Endothelial cell of umbilical vein (primary cell): ENCODE results near the gene CD63. TPM values are rescaled to one million over a fixed set of nuclear protein-coding genes. Genes with fewer than 3 reads are reported as not detected.

ENCODE experiments used
- BruUV-seq: library from RNA; stranded (reverse); fragments of 400-500 nt; replicated peaks from 2 replicates; lab custom pipeline; 2021; lab: Mats Ljungman, UMichigan
- CTCF ChIA-PET: fragments of 300-600, 350-600 bp; sonication (Branson Sonifier 250); formaldehyde crosslinking; loops from one replicate; lab custom pipeline; 2021; ENCODE audit warnings: antibody characterized with exemption, inconsistent platforms; lab: Charles Lee
- POLR2A ChIA-PET: fragments of 300-600, 350-600 bp; sonication (Branson Sonifier 250); formaldehyde crosslinking; loops from one replicate; lab custom pipeline; 2021; ENCODE audit warnings: antibody characterized with exemption, inconsistent platforms; lab: Charles Lee
- DNase-seq: peaks from one replicate; pipeline ENCODE4 v3.0.0-alpha.2; 2011; ENCODE audit warnings: low read depth, low spot score
- FAIRE-seq: peaks from 2 replicates; lab custom pipeline; 2011; peaks lifted over from hg19 to GRCh38; lab: Jason Lieb, UNC
- H2AFZ ChIP-seq: 2 replicates; pipeline ENCODE4 v1.6.0; 2012; ENCODE audit warnings: low read depth, low read length, control low read depth, inconsistent platforms
- H3K27ac ChIP-seq: 2 replicates; pipeline ENCODE4 v1.5.1; 2011; ENCODE audit warnings: low read depth, mild to moderate bottlenecking, control low read depth, low read length, moderate library complexity; ENCODE audit not compliant: insufficient read depth
- H3K27me3 ChIP-seq, 2 experiments: 2 replicates each; pipeline versions ENCODE4 v1.6.0 to v1.6.1; 2011; ENCODE audit warnings: low read length in 2 of 2, mixed read lengths in 1 of 2; ENCODE audit not compliant: control insufficient read depth in 2 of 2, insufficient read depth in 2 of 2
- H3K36me3 ChIP-seq, 2 experiments: 2 replicates in 1 of 2; 3 replicates in 1 of 2; pipeline ENCODE4 v1.5.1; 2011; ENCODE audit warnings: low read length in 2 of 2, mild to moderate bottlenecking in 1 of 2, moderate library complexity in 1 of 2; ENCODE audit not compliant: control insufficient read depth in 2 of 2, insufficient read depth in 2 of 2; ENCODE audit errors: extremely low read depth in 1 of 2
- H3K4me1 ChIP-seq: 3 replicates; pipeline ENCODE4 v1.5.1; 2011; ENCODE audit warnings: mild to moderate bottlenecking, low read length; ENCODE audit not compliant: control insufficient read depth, insufficient read depth; ENCODE audit errors: extremely low read depth
- H3K4me2 ChIP-seq: 2 replicates; pipeline ENCODE4 v1.6.1; 2011; ENCODE audit warnings: low read length, control low read depth, mixed read lengths; ENCODE audit not compliant: insufficient read depth
- H3K4me3 ChIP-seq, 3 experiments: fragments of 200-600 bp in 1 of 3; sonication (generic), shearing (Covaris generic) in 1 of 3; replicated peaks in 1 of 3; 2 replicates each; pipeline ENCODE4 v1.5.1; 2011 to 2016; ENCODE audit warnings: control low read depth in 3 of 3, low read length in 3 of 3, mild to moderate bottlenecking in 2 of 3, inconsistent platforms in 1 of 3, low read depth in 1 of 3, moderate library complexity in 1 of 3; ENCODE audit not compliant: insufficient read depth in 1 of 3
- H3K79me2 ChIP-seq: 2 replicates; pipeline ENCODE4 v1.6.0; 2012; ENCODE audit warnings: low read length, inconsistent platforms; ENCODE audit not compliant: control insufficient read depth, insufficient read depth
- H3K9ac ChIP-seq: replicated peaks from 2 replicates; pipeline ENCODE3; 2011; ENCODE audit warnings: low read length, control low read depth; ENCODE audit not compliant: insufficient read depth; ENCODE audit errors: extremely low read depth
- H3K9me1 ChIP-seq: replicated peaks from 3 replicates; pipeline ENCODE4 v1.6.0; 2011; ENCODE audit warnings: mild to moderate bottlenecking, low read length; ENCODE audit not compliant: control insufficient read depth, insufficient read depth; ENCODE audit errors: extremely low read depth
- H3K9me3 ChIP-seq: replicated peaks from 2 replicates; pipeline ENCODE4 v1.5.1; 2012; ENCODE audit warnings: low read length, inconsistent platforms; ENCODE audit not compliant: control insufficient read depth, insufficient read depth
- H4K20me1 ChIP-seq: replicated peaks from 2 replicates; pipeline ENCODE3; 2011; ENCODE audit warnings: mild to moderate bottlenecking, low read length; ENCODE audit not compliant: control insufficient read depth, insufficient read depth; ENCODE audit errors: extremely low read depth
- EZH2 ChIP-seq: IDR thresholded peaks from 2 replicates; pipeline ENCODE4 v1.6.1; 2012; ENCODE audit warnings: borderline replicate concordance, low read depth, mild to moderate bottlenecking, moderate library complexity, low read length, inconsistent platforms; ENCODE audit not compliant: severe bottlenecking
- FOS ChIP-seq: IDR thresholded peaks from 2 replicates; pipeline ENCODE4 v1.6.1; 2011; ENCODE audit warnings: mild to moderate bottlenecking, low read length, moderate library complexity, borderline replicate concordance; ENCODE audit not compliant: insufficient read depth
- GATA2 ChIP-seq: IDR thresholded peaks from 2 replicates; pipeline ENCODE4 v1.7.0; 2011; ENCODE audit warnings: low read depth, mild to moderate bottlenecking, moderate library complexity, mixed read lengths, low read length; ENCODE audit not compliant: insufficient read length, insufficient read depth
- JUN ChIP-seq: IDR thresholded peaks from 2 replicates; pipeline ENCODE4 v1.6.1; 2011; ENCODE audit warnings: borderline replicate concordance, low read depth; ENCODE audit not compliant: insufficient read length, insufficient read depth
- MAX ChIP-seq: IDR thresholded peaks from 2 replicates; pipeline ENCODE4 v1.6.1; 2011; ENCODE audit not compliant: insufficient read depth, insufficient read length
- MYC ChIP-seq: IDR thresholded peaks from one replicate; pipeline ENCODE4 v1.6.1; 2011; ENCODE audit warnings: mild to moderate bottlenecking, low read depth, low read length
- POLR2A ChIP-seq: IDR thresholded peaks from 2 replicates; pipeline ENCODE4 v1.6.1; 2012; ENCODE audit warnings: low read depth, mild to moderate bottlenecking, control low read depth, low read length
- POLR2AphosphoS5 ChIP-seq: IDR thresholded peaks from 2 replicates; pipeline ENCODE4 v1.6.1; 2012; ENCODE audit warnings: low read depth, mild to moderate bottlenecking, control low read depth, low read length, moderate library complexity; ENCODE audit not compliant: insufficient read depth
- dilution Hi-C: fragments of 300-500 bp; cut with MboI; formaldehyde crosslinking; loops from one replicate; pipeline ENCODE4 v1.15.0; 2019; ENCODE audit warnings: low sequenced_read_pairs; ENCODE audit not compliant: extremely low pct_ligation_motif_present
- intact Hi-C: fragments of 100-400 bp; cut with micrococcal nuclease; formaldehyde crosslinking; loops from one replicate; pipeline ENCODE4 v1.10.0; 2022
- polyA plus RNA-seq, 4 experiments: library from polyadenylated mRNA; depleted of rRNA in 3 of 4; stranded (reverse) in 3 of 4; unstranded in 1 of 4; fragments of >200 nt; gene quantifications; 2 replicates each; pipeline versions ENCODE4 v1.2.1 to v1.2.3, GENCODE V29; 2011 to 2012; ENCODE audit warnings: missing spikeins in 1 of 4
- total RNA-seq: library from RNA; stranded (reverse); gene quantifications from 2 replicates; pipeline ENCODE4 v1.2.3, GENCODE V29; 2021
- TF ChIP-seq, protein P1 (sequence below), 2 donors: IDR thresholded peaks; 1 replicate in 1 of 2; 2 replicates in 1 of 2; pipeline ENCODE4 v1.5.1; 2011; ENCODE audit warnings: low read length in 2 of 2, mild to moderate bottlenecking in 2 of 2, moderate library complexity in 2 of 2, control low read depth in 1 of 2, inconsistent platforms in 1 of 2, low read depth in 1 of 2; ENCODE audit not compliant: insufficient read depth in 1 of 2; ENCODE audit errors: extremely low read depth in 1 of 2

Gene CD63
- total and polyA plus RNA-seq, 2 donors (not counting 3 experiments of a cell fraction or from before 2014, with no cell fraction given), result 1,054 to 1,429 TPM

GRCh38 chr12:55688716-55689655 is 39.8 kb downstream of the CD63 start:
- FAIRE-seq, result no peak
- TF ChIP-seq JUN, result no peak
- TF ChIP-seq EZH2, result no peak
- no peak for TF ChIP-seq POLR2A
- TF ChIP-seq MYC, result no peak
- no peak for TF ChIP-seq POLR2AphosphoS5
- TF ChIP-seq GATA2, result no peak
- TF ChIP-seq MAX, result no peak
- TF ChIP-seq, protein P1, sequence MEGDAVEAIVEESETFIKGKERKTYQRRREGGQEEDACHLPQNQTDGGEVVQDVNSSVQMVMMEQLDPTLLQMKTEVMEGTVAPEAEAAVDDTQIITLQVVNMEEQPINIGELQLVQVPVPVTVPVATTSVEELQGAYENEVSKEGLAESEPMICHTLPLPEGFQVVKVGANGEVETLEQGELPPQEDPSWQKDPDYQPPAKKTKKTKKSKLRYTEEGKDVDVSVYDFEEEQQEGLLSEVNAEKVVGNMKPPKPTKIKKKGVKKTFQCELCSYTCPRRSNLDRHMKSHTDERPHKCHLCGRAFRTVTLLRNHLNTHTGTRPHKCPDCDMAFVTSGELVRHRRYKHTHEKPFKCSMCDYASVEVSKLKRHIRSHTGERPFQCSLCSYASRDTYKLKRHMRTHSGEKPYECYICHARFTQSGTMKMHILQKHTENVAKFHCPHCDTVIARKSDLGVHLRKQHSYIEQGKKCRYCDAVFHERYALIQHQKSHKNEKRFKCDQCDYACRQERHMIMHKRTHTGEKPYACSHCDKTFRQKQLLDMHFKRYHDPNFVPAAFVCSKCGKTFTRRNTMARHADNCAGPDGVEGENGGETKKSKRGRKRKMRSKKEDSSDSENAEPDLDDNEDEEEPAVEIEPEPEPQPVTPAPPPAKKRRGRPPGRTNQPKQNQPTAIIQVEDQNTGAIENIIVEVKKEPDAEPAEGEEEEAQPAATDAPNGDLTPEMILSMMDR (IDR thresholded peaks at IDR 0.05; ENCODE audit: extremely low read depth in 1 of 2, insufficient read depth in 1 of 2, low read depth in 1 of 2, low read length in 2 of 2), result no peak
- TF ChIP-seq FOS, result no peak
- no peak overlapping the region for H3K4me2 ChIP-seq
- H2AFZ ChIP-seq, result no peak overlapping the region
- no peaks in the 10 kb centered on the region for H3K27me3 ChIP-seq
- dilution Hi-C loops (no loop called here), intact Hi-C loops (no loop called here)
- no peak for DNase-seq
- no peaks in the 10 kb centered on the region for H3K36me3 ChIP-seq
- no peaks in the 10 kb centered on the region for H3K4me1 ChIP-seq
- no peaks in the 10 kb centered on the region for H3K9me1 ChIP-seq
- no TSS peak for BruUV-seq
- no peaks in the 10 kb centered on the region for H3K9me3 ChIP-seq
- CTCF ChIA-PET, result interaction anchor here (0.6 kb wide), 1 partner anchor 32 kb away, joined by 4 read pairs; no protein-coding TSS in a partner anchor
- H3K4me3 ChIP-seq, result no peak overlapping the region
- POLR2A ChIA-PET, result no interaction called here
- H3K27ac ChIP-seq, result no peak overlapping the region
- no peaks in the 10 kb centered on the region for H4K20me1 ChIP-seq
- no peak overlapping the region for H3K9ac ChIP-seq
- H3K79me2 ChIP-seq, result no peaks in the 10 kb centered on the region
